Panc1 (cell line): ENCODE data around the gene MATN4. TPM values are rescaled to one million over a fixed set of nuclear protein-coding genes. Genes with fewer than 3 reads are reported as not detected.

Experiments
- ATAC-seq: fragments of 200-7000 bp; cut with Tn5 transposase; 2 replicates; pipeline ENCODE4 v1.9.1; 2020; ENCODE audit warnings: mild to moderate bottlenecking, moderate library complexity
- BruUV-seq: library from RNA; stranded (reverse); fragments of 400-500 nt; replicated peaks from 2 replicates; lab custom pipeline; 2021; lab: Mats Ljungman, UMichigan
- CTCF ChIA-PET: fragments of 300-600 bp; sonication (Branson Sonifier 250); formaldehyde crosslinking; loops from one replicate; lab custom pipeline; 2022; ENCODE audit warnings: antibody characterized with exemption; lab: Charles Lee
- POLR2A ChIA-PET: fragments of 300-600 bp; sonication (Branson Sonifier 250); formaldehyde crosslinking; loops from one replicate; lab custom pipeline; 2022; ENCODE audit warnings: antibody characterized with exemption; lab: Charles Lee
- DNase-seq: peaks from one replicate; pipeline ENCODE4 v3.0.0-alpha.2; 2010; ENCODE audit warnings: low read depth, low spot score
- H3K27ac ChIP-seq: 2 replicates; pipeline ENCODE4 v1.5.1; 2011; ENCODE audit warnings: mild to moderate bottlenecking, low read length, inconsistent platforms
- H3K27me3 ChIP-seq: fragments of 200-500 bp; sonication (Bioruptor generic); 2 replicates; pipeline ENCODE4 v1.6.0; 2014; ENCODE audit warnings: low read length, inconsistent platforms; ENCODE audit not compliant: control insufficient read depth, insufficient read depth
- H3K36me3 ChIP-seq: fragments of 200-500 bp; sonication (Bioruptor generic); 2 replicates; pipeline ENCODE4 v1.5.1; 2014; ENCODE audit warnings: inconsistent platforms, mild to moderate bottlenecking, low read length, moderate library complexity; ENCODE audit not compliant: control insufficient read depth, insufficient read depth
- H3K4me1 ChIP-seq: 2 replicates; pipeline ENCODE4 v1.5.1; 2011; ENCODE audit warnings: inconsistent platforms, mild to moderate bottlenecking, low read length, moderate library complexity; ENCODE audit not compliant: control insufficient read depth, insufficient read depth
- H3K4me3 ChIP-seq, 2 experiments: 2 replicates each; pipeline ENCODE4 v1.5.1; 2011 to 2012; ENCODE audit warnings: low read depth in 2 of 2, low read length in 2 of 2, mild to moderate bottlenecking in 2 of 2, inconsistent platforms in 1 of 2, moderate library complexity in 1 of 2
- H3K9me3 ChIP-seq: fragments of 200-500 bp; sonication (Bioruptor generic); 2 replicates; pipeline ENCODE4 v1.5.1; 2014; ENCODE audit warnings: low read depth, mild to moderate bottlenecking, inconsistent platforms, low read length, moderate library complexity; ENCODE audit not compliant: control insufficient read depth, insufficient read depth
- POLR2AphosphoS5 ChIP-seq: IDR thresholded peaks from 2 replicates; pipeline ENCODE4 v1.6.1; 2012; ENCODE audit warnings: mild to moderate bottlenecking, low read depth, low read length, moderate library complexity
- SIN3A ChIP-seq: IDR thresholded peaks from 2 replicates; pipeline ENCODE4 v1.6.1; 2012; ENCODE audit warnings: low read depth, mild to moderate bottlenecking, low read length, moderate library complexity, borderline replicate concordance; ENCODE audit not compliant: insufficient read depth
- TCF7L2 ChIP-seq: IDR thresholded peaks from 2 replicates; pipeline ENCODE4 v1.6.1; 2011; ENCODE audit warnings: mild to moderate bottlenecking, low read depth, low read length, inconsistent platforms
- in situ Hi-C: cut with HindIII; loops from 2 replicates; pipeline ENCODE4 v1.10.0; 2016; ENCODE audit warnings: low sequenced_read_pairs, low pct_unique_long_range_greater_than_20kb
- intact Hi-C: fragments of 100-400 bp; cut with micrococcal nuclease; formaldehyde crosslinking; loops from one replicate; pipeline ENCODE4 v1.10.0; 2022; ENCODE audit not compliant: unreplicated experiment
- total RNA-seq: library from RNA; stranded (reverse); gene quantifications from one replicate; pipeline ENCODE4 v1.2.1, GENCODE V29; 2021; ENCODE audit not compliant: unreplicated experiment
- TF ChIP-seq, protein P1 (sequence below): fragments of 450-650 bp; IDR thresholded peaks from 2 replicates; pipeline ENCODE4 v1.5.1; 2017; ENCODE audit warnings: mild to moderate bottlenecking
- TF ChIP-seq, protein P2 (sequence below), 2 experiments: IDR thresholded peaks; 2 replicates each; pipeline ENCODE4 v1.6.1; 2011 to 2012; ENCODE audit warnings: low read depth in 2 of 2, control low read depth in 1 of 2, low read length in 1 of 2, mild to moderate bottlenecking in 1 of 2, moderate library complexity in 1 of 2; ENCODE audit not compliant: insufficient read depth in 1 of 2

Gene MATN4
- total RNA-seq, 1 experiment from 2014 or later, result 0.15 TPM

DNA sequence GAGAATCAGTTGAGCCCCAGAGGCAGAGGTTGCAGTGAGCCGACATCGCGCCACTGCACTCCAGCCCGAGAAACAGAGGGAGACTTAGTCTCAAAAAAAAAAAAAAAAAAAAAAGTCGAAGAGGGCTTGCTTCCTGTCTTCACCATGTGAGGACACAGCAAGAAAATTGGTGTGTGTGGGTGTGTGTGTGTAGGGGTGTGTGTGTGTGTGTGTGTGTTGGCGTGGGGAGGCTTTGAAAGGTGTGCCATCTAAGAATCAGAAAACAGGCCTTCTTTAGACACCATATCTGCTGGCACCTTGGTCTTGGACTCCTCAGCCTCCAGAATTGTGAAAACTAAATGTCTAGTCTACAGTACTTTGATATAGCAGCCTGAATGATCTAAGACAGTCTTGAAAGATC lies 8.3 kb downstream of the MATN4 start:
- TF ChIP-seq POLR2AphosphoS5 (no peak), SIN3A (no peak), TCF7L2 (no peak)
- TF ChIP-seq, protein P1, sequence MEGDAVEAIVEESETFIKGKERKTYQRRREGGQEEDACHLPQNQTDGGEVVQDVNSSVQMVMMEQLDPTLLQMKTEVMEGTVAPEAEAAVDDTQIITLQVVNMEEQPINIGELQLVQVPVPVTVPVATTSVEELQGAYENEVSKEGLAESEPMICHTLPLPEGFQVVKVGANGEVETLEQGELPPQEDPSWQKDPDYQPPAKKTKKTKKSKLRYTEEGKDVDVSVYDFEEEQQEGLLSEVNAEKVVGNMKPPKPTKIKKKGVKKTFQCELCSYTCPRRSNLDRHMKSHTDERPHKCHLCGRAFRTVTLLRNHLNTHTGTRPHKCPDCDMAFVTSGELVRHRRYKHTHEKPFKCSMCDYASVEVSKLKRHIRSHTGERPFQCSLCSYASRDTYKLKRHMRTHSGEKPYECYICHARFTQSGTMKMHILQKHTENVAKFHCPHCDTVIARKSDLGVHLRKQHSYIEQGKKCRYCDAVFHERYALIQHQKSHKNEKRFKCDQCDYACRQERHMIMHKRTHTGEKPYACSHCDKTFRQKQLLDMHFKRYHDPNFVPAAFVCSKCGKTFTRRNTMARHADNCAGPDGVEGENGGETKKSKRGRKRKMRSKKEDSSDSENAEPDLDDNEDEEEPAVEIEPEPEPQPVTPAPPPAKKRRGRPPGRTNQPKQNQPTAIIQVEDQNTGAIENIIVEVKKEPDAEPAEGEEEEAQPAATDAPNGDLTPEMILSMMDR, result no peak
- TF ChIP-seq, protein P2, sequence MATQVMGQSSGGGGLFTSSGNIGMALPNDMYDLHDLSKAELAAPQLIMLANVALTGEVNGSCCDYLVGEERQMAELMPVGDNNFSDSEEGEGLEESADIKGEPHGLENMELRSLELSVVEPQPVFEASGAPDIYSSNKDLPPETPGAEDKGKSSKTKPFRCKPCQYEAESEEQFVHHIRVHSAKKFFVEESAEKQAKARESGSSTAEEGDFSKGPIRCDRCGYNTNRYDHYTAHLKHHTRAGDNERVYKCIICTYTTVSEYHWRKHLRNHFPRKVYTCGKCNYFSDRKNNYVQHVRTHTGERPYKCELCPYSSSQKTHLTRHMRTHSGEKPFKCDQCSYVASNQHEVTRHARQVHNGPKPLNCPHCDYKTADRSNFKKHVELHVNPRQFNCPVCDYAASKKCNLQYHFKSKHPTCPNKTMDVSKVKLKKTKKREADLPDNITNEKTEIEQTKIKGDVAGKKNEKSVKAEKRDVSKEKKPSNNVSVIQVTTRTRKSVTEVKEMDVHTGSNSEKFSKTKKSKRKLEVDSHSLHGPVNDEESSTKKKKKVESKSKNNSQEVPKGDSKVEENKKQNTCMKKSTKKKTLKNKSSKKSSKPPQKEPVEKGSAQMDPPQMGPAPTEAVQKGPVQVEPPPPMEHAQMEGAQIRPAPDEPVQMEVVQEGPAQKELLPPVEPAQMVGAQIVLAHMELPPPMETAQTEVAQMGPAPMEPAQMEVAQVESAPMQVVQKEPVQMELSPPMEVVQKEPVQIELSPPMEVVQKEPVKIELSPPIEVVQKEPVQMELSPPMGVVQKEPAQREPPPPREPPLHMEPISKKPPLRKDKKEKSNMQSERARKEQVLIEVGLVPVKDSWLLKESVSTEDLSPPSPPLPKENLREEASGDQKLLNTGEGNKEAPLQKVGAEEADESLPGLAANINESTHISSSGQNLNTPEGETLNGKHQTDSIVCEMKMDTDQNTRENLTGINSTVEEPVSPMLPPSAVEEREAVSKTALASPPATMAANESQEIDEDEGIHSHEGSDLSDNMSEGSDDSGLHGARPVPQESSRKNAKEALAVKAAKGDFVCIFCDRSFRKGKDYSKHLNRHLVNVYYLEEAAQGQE (IDR thresholded peaks at IDR 0.05; ENCODE audit: insufficient read depth in 1 of 2, low read depth in 2 of 2, low read length in 1 of 2), result no peak
- Histone ChIP-seq H3K4me3 (no peak overlapping the region), H3K27ac (no peak overlapping the region), H3K36me3 (no peaks in the 10 kb centered on the region), H3K27me3 (no peaks in the 10 kb centered on the region), H3K4me1 (no peaks in the 10 kb centered on the region), H3K9me3 (no peaks in the 10 kb centered on the region; the same call in 1 of the 2 replicates)
- no peak for ATAC-seq
- in situ Hi-C loops (no loop called here), intact Hi-C loops (loop anchor here (10.0 kb wide), 1 partner anchor 195 kb away; the partner anchor contains the start of gene KCNS1)
- no peak for DNase-seq
- ChIA-PET POLR2A (no interaction called here), CTCF (no interaction called here)
- BruUV-seq, result no TSS peak

DNA sequence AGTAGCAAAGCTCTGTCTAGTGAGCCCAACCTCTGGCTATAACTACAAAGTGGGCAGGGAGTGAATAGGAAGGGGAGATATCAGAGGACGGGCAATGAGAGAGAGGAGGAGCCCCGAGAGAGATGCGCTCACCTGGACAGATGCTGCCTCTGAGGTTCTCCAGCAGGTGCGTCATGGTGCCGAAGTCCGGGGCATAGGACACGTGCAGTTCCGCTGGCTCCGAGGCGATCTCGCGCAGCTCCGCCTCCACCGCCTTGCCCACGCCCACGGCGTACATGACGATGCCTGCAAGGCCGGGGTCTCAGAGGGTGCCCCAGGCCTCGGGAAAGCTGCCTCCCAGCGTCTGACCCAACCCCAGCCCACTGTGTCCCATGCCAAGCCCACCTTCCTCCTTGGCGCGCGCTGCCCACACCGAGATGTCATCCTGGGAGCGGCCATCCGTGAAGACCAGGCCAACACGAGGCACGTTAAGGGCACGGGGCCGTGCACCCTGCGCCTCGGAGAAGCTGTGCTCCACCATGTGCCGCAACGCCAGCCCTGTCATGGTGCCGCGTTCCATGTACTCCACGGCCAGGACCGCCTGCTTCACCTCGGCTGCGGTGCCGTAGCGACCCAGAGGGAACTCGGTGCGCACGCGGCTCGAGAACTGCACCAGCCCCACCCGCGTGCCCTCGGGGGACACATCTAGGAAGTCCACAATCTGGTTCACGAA lies 10.2 kb downstream of the MATN4 start:
- Histone ChIP-seq H3K4me1 (no peaks in the 10 kb centered on the region), H3K4me3 (no peak overlapping the region), H3K27ac (no peak overlapping the region), H3K27me3 (peaks cover 2% of the 10 kb centered on the region; the same call in 1 of the 2 replicates), H3K36me3 (no peaks in the 10 kb centered on the region), H3K9me3 (peaks cover 4% of the 10 kb centered on the region; the same call in 1 of the 2 replicates)
- in situ Hi-C loops, result no loop called here
- POLR2A ChIA-PET, result no interaction called here
- BruUV-seq, result no TSS peak
- DNase-seq, result no peak
- CTCF ChIA-PET, result no interaction called here
- ATAC-seq, result no peak
- TF ChIP-seq TCF7L2 (no peak), POLR2AphosphoS5 (no peak)
- intact Hi-C loops, result loop anchor here (10.0 kb wide), 1 partner anchor 193 kb away; the partner anchor contains the start of gene KCNS1
